Measurements from ENCODE around the gene ORMDL2. TPM values are rescaled to one million over a fixed set of nuclear protein-coding genes. Genes with fewer than 3 reads are reported as not detected.

Gene ORMDL2, protein sequence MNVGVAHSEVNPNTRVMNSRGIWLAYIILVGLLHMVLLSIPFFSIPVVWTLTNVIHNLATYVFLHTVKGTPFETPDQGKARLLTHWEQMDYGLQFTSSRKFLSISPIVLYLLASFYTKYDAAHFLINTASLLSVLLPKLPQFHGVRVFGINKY
- 10 to 100 TPM; 39.6 to 41.0 TPM for total RNA-seq

DNA sequence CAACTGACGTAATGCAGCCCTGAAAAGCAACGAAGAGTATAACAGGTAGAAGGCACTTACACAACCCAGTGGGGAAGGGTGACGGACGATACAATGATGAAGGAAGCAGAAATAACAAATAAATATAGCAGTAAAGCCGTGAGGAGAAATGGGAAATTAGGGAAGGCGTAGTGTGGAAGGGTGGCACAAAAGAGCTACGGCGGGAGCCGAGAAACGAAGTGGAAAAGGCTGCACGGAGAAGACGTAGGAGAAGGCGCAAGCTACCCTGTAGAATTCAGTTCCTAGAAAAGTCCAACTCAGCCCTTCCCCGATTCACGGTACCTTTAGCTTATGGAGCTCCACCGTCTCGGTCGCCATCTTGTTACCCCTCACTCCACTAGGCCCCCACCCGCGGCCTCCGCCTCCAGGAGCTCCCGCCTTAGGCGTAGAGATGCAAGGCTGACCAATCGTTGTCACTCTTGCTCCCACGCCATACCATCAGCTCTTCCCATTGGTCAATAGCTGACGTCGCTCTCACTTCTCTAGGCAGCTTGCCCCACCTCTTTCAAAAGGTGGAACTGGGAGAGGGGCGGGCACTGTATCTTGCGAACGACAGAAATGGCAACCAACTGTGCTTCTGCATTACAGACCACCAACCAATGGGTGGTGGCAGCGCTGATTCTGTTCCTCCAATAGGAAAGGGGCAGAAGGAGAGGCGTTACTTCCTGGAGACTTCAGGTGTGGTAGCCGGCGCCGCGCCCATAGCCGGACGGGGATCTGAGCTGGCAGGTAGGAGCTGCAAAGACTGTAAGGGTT lies at the start of gene ORMDL2, which contains the start of gene SARNP:
ORMDL2 (plus strand) TSS at position 697 of the 795 bp plus-strand sequence. CDS start 959 bp downstream, outside the sequence.
SARNP (minus strand) TSS at position 380 of the 795 bp plus-strand sequence; CDS start at position 357, 23 bp downstream.
- CTCF ChIA-PET = interaction anchor here (1.1 to 2.2 kb wide), 8 partner anchors 9 to 123 kb away, joined by 3 to 9 read pairs (median 6); partner anchors contain the start of gene DGKA
- POLR2A ChIA-PET = interaction anchor here (0.5 to 2.3 kb wide), 15 partner anchors 9 to 372 kb away, joined by 3 to 36 read pairs (median 5); partner anchors contain the start of genes BLOC1S1, CD63, DNAJC14 and GDF11

DNA sequence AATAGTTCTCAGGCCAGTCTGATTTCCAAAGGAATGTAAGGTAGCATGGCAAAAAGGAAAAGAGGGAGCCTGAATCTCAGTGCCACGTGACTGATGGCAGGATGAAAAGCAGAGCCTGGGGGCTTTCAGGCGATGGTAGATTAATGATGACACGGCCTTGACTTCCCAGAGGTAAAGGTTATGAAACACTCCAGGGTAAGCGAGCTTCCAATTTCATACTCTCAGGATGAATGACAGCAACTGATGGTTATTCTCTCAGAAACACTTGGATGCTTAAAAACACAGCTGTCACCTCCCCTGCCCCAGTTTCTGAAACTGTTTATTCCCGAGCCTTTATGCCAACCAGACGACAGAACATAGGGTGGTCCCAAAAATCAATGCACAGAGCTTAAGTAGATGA lies 46.1 kb upstream of the ORMDL2 start:
- CTCF ChIA-PET = interaction anchor here (1.4 kb wide), 1 partner anchor 12 kb away, joined by 3 read pairs; no protein-coding TSS in a partner anchor
- POLR2A ChIA-PET = interaction anchor here (0.6 kb wide), 1 partner anchor 255 kb away, joined by 4 read pairs; no protein-coding TSS in a partner anchor

DNA sequence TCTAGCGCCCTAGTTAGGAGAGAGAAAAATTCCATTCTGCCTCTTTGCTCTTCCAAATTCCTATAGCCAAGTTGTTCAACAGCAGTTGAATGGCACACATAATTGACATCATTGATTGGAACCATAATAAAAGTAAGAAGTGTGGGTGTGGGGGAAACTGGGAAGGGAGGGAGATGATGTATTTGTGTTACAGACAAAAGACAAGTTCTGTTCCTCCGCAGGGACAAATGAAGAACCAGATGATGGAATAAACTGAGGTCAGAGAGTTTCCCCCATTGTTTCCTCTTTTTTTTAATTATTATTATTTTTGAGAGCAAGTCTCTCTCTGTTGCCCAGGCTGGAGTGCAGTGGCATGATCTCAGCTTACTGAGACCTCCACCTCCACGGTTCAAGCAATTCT lies 40.0 kb upstream of the ORMDL2 start:
- CTCF ChIA-PET = interaction anchor here (1.5 kb wide), 1 partner anchor 17 kb away, joined by 3 read pairs; no protein-coding TSS in a partner anchor
- POLR2A ChIA-PET = interaction anchor here (0.6 kb wide), 1 partner anchor 169 kb away, joined by 7 read pairs; no protein-coding TSS in a partner anchor

DNA sequence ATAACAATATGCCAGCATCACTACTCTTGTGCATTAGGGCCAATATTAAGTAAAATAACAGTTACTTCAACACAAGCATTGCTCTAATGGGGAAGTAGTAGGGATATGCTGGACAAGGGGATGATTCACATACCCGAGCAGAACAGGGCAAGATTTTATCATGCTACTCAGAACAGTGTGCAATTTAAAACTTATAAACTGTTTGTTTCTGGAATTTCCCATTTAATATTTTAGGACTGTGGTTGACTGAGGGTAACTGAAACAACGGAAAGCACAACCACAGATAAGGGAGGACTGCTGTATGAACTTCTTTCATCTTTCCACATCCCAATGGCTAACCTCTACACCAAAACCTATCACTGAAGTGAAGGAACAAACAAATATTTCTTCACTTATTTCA lies 37.2 kb upstream of the ORMDL2 start:
- ChIA-PET POLR2A (interaction anchor here (0.6 to 0.7 kb wide), 2 partner anchors 66 to 381 kb away, joined by 4 to 5 read pairs; no protein-coding TSS in a partner anchor), CTCF (interaction anchor here (0.6 to 0.8 kb wide), 3 partner anchors 23 to 51 kb away, joined by 3 to 5 read pairs (median 4); no protein-coding TSS in a partner anchor)

DNA sequence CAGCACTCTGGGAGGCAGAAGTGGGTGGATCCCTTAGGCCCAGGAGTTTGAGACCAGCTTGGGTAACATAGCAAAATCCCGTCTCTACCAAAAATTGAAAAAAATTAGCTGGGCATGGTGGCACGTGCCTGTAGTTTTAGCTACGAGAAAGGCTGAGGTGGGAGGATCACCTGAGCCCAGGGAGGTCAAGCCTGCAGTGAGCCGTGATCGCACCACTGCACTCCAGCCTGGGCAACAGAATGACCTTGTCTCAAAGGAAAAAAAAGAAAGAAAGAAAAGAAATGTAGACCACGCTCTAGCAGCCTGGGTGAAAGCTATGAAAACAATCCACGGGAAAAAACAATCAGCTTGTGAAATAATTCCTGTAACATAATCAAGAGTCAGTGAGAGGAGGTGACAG lies 29.3 kb upstream of the ORMDL2 start:
- ChIA-PET CTCF (interaction anchor here (0.8 to 1.5 kb wide), 4 partner anchors 9 to 41 kb away, joined by 3 to 4 read pairs (median 3); partner anchors contain the start of genes DNAJC14, ORMDL2 and SARNP), POLR2A (no interaction called here)

DNA sequence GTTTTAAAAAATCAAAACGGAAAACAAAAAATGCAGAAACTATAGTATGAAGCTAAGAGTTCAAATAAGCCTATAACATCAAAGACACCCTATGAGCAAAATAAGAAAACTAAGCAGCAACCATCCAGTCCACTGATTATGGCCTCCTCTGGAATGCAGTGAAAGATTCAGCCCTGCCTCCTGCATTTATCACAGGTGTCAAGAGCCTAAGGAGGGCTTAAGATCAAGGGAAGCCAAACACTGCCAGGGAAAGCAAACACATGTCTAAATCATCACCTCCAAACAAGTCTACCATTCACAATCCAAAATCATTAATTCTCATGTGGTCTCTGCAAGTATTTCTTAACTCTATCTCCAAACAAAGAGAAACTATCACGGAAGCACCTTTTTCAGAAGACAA lies 28.7 kb upstream of the ORMDL2 start:
- POLR2A ChIA-PET = interaction anchor here (0.6 kb wide), 1 partner anchor 15 kb away, joined by 3 read pairs; no protein-coding TSS in a partner anchor
- CTCF ChIA-PET = interaction anchor here (0.8 to 1.5 kb wide), 4 partner anchors 8 to 40 kb away, joined by 3 to 4 read pairs (median 3); partner anchors contain the start of genes DNAJC14, ORMDL2 and SARNP

DNA sequence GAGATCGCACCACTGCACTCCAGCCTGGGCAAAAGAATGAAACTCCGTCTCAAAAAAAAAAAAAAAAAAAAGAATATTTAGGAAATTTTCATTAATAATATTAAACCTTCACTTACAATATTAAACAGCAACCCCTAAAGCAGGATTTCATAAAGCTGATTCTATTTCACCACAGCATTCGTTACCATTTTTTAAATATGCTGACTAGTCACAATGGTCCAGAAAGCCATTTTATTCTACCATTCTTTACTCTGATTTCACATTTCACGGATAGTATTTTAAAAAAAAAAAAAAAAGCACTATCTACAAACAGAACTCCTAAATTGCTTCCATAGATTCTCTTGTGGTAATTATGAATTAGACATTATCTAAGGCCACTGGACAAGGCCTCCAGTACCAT lies 27.9 kb upstream of the ORMDL2 start:
- ChIA-PET POLR2A (interaction anchor here (0.6 to 0.7 kb wide), 2 partner anchors 14 to 170 kb away, joined by 3 to 4 read pairs; no protein-coding TSS in a partner anchor), CTCF (no interaction called here)

DNA sequence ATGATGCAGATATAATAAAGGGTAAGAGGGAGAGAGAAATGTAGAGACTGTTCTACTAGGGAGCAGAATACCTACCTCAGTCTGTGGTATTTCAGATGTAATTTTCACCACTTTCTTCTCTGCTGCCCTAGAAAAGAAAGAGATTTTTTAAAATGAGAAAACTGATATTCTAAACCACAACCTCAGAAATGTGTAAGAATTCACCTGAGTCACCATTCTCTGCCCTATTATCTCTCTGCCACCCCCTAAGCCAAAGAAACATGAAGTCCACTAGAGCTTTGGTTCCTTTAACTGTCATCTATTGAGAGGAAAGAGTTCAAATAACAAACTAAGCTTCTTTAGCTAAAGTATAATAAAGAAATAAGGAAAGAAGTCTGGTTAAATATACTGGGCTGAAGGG lies 21.9 kb upstream of the ORMDL2 start:
- ChIA-PET POLR2A (interaction anchor here (0.7 to 1.5 kb wide), 2 partner anchors 66 to 79 kb away, joined by 3 read pairs; no protein-coding TSS in a partner anchor), CTCF (interaction anchor here (0.6 to 2.5 kb wide), 4 partner anchors 17 to 726 kb away, joined by 3 to 10 read pairs (median 4); partner anchors contain the start of gene RBMS2)

DNA sequence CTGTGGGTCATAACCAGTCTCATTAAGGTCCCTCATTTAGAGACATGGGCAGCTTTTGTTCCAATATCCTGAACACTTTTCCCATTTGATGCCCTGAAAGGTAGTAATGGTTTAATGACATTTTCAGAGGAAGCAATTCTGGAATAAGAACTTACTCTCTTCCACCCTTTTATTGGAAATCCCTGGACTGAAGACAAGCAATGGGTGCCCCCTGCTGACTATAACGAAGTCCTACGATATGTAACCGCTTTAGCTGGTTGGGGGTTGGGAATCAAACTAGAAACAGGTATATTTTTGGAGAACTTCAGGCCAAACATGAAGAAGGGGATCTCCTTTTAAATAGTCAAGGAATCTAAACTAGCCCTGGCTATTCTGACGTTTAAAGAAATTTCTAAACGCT lies 20.8 kb upstream of the ORMDL2 start:
- ChIA-PET POLR2A (no interaction called here), CTCF (interaction anchor here (0.6 to 2.5 kb wide), 5 partner anchors 8 to 143 kb away, joined by 3 to 10 read pairs (median 5); no protein-coding TSS in a partner anchor)

DNA sequence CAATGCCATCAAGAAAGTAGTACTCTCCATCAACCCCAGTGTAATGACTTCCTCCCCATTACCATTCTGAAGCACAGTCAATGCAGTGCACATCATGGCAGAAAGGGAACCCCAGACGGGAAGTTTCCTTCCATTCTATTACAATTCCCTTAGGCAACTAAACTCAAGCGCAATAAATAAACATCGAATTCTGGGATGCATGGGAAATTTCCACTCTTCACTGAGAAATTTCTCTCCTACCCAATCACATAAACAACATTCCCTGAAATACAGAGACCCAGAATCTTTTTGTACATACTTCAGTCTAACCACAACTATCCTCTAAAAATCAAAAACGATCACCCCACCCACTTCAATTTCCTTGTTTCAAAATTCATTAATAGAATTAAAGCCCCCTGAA lies 20.3 kb upstream of the ORMDL2 start:
- ChIA-PET POLR2A (no interaction called here), CTCF (interaction anchor here (0.6 to 2.5 kb wide), 4 partner anchors 9 to 66 kb away, joined by 3 to 10 read pairs (median 4); no protein-coding TSS in a partner anchor)

DNA sequence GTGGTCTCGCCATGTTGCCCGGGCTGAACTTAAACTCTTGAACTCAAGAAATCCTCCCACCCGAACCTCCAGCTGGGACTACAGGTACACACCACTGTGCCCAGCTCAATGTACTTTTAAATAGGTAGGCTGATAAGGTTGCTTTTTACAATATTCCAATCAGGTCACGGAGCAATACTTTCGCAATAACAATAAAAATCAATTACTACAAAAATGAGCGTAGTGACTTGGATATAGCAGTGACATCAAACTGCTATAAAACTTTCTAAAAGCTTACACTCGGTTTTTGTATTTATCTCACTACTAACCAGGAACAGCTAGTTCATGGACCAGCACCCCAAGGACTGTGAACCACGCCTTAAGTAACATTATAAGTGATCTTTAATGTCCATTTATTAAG lies 10.9 kb upstream of the ORMDL2 start:
- POLR2A ChIA-PET = no interaction called here
- CTCF ChIA-PET = no interaction called here

DNA sequence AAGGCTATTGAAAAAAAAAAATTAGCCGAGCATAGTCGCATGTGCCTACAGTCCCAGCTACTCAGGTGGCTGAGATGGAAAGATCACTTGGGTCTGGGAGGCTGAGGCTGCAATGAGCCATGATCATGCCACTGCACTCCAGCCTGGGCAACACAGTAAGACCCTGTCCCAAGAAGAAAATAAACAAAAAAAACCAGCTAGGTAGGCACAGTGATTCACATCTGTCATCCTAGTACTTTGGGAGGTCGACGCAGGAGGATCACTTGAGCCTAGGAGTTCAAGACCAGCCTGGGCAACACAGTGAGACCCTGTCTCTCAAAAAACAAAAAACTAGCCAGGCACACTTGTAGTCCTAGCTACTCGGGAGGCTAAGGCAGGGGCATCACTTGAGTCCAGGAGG lies 8.6 kb upstream of the ORMDL2 start:
- POLR2A ChIA-PET = interaction anchor here (0.6 kb wide), 1 partner anchor 140 kb away, joined by 4 read pairs; no protein-coding TSS in a partner anchor
- CTCF ChIA-PET = interaction anchor here (1.1 kb wide), 1 partner anchor 130 kb away, joined by 3 read pairs; no protein-coding TSS in a partner anchor

DNA sequence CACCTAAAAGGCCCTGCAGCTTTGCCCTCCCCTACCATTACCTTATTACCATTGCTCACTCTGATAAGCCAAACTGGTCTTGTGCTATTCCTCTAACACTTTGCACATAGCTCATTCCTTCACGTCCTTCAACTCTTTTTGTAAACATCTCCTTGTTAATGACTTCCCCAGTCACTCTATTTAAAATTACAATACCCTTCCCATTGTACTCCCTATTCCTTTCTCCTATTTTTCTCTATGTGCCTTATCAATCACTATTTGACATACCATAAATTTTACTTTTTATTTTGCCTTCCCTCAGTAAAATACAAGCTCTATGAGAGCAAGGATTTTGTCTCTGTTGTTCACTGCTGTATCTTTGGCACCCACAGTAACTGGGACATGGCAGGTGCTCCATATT lies 5.8 kb upstream of the ORMDL2 start:
- POLR2A ChIA-PET = interaction anchor here (0.5 kb wide), 1 partner anchor 525 kb away, joined by 8 read pairs; no protein-coding TSS in a partner anchor
- CTCF ChIA-PET = interaction anchor here (0.9 kb wide), 1 partner anchor 8 kb away, joined by 5 read pairs; no protein-coding TSS in a partner anchor

DNA sequence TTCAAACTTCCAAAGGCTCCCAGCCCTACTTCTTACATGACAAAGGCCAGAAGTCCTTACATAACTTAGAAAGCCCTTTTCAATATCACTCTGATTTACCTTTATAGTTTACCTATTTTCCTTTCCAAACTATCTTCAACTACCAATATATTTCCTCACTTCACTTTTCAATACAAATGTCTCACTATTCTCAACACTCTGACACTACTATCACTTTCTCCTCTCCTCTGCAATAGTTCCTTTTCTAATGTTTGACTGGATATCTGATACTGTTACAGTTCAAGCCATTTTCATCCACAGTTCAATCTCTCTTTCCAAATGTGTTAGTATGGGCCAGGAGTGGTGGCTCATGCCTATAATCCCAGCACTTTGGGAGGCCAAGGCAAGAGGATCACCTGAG lies 3.6 kb upstream of the ORMDL2 start:
- CTCF ChIA-PET = interaction anchor here (0.5 to 1.6 kb wide), 2 partner anchors 33 to 126 kb away, joined by 4 read pairs; no protein-coding TSS in a partner anchor
- POLR2A ChIA-PET = no interaction called here

DNA sequence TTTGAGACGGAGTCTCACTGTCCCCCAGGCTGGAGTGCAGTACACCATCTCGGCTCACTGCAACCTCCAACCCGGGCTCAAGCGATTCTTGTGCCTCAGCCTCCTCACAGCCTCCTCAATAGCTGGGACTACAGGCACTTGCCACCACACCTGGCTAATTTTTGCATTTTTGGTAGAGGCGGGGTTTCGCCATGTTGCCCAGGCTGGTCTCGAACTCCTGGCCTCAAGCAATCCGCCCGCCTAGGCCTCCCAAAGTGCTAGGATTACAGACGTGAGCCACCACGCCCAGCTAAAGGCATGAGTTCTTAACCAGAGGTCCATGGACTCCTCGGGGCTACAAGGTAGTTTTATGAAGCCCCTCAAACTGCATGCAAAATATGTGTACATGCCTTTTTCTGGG lies 2.4 kb upstream of the ORMDL2 start:
- POLR2A ChIA-PET = no interaction called here
- CTCF ChIA-PET = interaction anchor here (1.7 kb wide), 1 partner anchor 72 kb away, joined by 4 read pairs; no protein-coding TSS in a partner anchor

DNA sequence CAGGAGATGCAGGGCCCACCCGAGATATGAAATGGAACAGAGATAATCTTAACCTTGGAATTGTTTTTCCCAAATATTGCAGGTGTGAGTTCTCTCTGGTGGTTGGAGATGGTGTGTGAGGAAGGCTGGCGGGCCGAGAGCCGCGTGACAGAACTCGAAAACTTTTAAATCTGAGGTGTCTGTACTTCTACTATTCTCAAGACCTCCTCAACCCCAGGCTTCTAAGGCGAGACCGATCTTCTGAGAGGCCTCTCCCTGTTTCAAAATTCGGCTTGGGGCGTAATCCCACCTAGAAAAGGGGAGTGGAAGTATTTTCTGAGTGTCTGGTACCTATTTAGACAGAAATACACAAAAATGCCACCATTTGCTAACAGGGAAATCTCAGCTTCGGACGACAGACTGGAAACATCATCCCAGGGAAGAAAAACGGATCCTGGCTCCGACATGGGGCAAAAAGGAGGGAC lies 928 bp upstream of the ORMDL2 start:
- POLR2A ChIA-PET = interaction anchor here (0.5 to 2.3 kb wide), 7 partner anchors 12 to 373 kb away, joined by 3 to 36 read pairs (median 7); partner anchors contain the start of genes BLOC1S1, CD63, DNAJC14 and PYM1
- CTCF ChIA-PET = interaction anchor here (0.5 to 2.2 kb wide), 7 partner anchors 10 to 123 kb away, joined by 3 to 9 read pairs (median 4); partner anchors contain the start of gene DGKA

DNA sequence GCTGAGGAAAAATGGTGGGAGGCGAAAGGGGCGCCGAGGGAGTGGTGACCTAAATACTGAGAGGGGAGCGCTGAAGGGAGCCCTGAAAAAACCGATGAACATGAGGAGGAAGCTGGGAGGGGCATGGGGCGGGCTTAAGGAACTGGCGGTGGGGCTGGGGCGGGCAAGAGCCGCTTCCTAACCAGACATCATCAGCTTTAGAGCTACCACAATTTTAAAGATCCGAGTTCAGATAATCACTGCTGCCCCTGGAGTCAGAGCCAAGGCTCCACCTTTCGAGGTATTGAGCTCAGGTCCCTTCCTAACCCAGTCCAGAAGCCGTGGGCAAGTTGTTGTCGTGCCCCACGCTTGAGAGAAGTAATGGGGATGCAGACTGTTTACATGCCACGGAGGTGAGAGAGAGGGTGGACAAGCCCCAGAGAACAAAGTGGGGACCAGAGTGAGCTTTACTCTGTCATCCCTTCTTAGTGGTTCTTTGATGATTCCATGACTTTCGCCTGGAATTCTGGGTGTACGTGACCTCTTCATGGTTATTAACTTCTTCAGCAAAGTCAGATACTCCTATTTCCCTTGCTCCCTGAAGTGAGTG lies 393 bp downstream of the ORMDL2 start:
- POLR2A ChIA-PET = interaction anchor here (0.5 to 2.3 kb wide), 14 partner anchors 8 to 155 kb away, joined by 3 to 36 read pairs (median 6); partner anchors contain the start of genes CD63, DNAJC14, GDF11 and PYM1
- CTCF ChIA-PET = interaction anchor here (0.5 to 2.2 kb wide), 10 partner anchors 8 to 210 kb away, joined by 3 to 9 read pairs (median 4); partner anchors contain the start of gene DGKA

DNA sequence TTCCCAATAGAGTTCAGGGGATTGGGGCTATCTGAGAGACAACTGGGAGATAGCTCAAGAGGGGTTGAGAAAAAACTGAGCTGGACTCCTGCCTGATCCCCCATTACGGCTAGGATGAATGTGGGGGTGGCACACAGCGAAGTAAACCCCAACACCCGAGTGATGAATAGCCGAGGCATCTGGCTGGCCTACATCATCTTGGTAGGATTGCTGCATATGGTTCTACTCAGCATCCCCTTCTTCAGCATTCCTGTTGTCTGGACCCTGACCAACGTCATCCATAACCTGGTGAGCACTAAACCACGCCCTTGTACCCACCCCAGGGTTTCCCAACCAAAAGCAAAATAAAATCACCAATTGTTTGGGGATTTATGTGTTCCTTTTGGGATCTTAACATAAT lies 1.0 kb downstream of the ORMDL2 start:
- POLR2A ChIA-PET = interaction anchor here (1.4 to 2.3 kb wide), 3 partner anchors 11 to 121 kb away, joined by 3 to 36 read pairs (median 5); partner anchors contain the start of gene DNAJC14
- CTCF ChIA-PET = interaction anchor here (1.2 kb wide), 2 partner anchors 83 to 107 kb away, joined by 3 read pairs; no protein-coding TSS in a partner anchor

All from activated CD8-positive, alpha-beta memory T cell treated with anti-CD3 and anti-CD28 coated beads for 36 hours (primary cell).